HG02981 (cell line): ENCODE data around the gene SPEG.

Experiments
- ATAC-seq: cut with Tn5 transposase; IDR thresholded peaks from one replicate; pipeline ENCODE4 v1.9.1; 2021; ENCODE audit warnings: mild to moderate bottlenecking, moderate library complexity; ENCODE audit not compliant: unreplicated experiment

The SPEG gene

DNA sequence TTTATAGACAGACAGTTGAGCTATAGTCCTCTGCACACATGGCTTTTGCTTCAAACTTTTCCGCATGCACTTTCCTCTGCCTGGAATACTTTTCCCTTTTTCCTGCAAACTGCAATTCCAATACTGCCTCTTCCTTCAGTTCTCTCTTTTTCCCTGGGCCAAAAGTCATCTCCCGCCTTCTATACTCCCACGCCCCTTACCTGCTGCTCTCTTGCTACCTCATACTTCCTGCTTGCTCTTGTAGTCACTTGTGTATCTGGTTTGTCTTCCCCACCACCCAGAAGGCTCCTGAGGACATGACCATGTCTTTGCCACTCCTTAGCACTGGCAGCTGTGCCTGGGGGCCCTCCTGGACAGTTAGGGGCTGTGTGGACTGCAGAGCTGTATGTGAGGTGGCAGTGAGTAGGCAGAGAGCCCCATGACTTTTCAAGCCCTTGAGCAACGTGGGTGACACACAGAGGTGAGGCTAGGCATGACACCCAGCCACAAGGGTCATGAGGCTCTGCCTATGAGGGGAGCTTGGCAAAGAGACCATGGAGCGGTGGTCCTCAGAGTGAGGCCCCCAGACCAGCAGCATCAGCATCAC, 23.2 kb downstream of the SPEG start:
- peak; percentile 46 for ATAC-seq

DNA sequence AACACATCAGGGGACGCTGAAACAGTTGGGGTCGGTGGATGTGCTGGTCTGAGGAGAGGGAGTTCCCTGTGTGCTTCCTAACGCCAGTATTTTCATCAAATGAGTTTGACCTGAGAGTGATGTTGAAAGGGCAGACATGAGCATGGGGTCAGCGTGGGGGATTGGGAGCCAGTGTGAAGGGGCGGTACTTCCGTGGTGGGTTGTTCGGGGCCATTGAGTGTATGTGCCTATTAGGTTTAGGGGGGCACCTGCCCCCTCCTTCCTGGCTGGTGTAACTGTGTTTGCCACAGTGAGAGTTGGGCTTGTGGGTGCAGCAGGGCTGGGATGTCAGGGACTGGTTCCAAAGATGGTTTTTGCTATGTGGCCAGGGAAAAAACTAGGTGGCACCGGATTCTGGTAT, 24.4 kb downstream of the SPEG start:
- no peak for ATAC-seq

DNA sequence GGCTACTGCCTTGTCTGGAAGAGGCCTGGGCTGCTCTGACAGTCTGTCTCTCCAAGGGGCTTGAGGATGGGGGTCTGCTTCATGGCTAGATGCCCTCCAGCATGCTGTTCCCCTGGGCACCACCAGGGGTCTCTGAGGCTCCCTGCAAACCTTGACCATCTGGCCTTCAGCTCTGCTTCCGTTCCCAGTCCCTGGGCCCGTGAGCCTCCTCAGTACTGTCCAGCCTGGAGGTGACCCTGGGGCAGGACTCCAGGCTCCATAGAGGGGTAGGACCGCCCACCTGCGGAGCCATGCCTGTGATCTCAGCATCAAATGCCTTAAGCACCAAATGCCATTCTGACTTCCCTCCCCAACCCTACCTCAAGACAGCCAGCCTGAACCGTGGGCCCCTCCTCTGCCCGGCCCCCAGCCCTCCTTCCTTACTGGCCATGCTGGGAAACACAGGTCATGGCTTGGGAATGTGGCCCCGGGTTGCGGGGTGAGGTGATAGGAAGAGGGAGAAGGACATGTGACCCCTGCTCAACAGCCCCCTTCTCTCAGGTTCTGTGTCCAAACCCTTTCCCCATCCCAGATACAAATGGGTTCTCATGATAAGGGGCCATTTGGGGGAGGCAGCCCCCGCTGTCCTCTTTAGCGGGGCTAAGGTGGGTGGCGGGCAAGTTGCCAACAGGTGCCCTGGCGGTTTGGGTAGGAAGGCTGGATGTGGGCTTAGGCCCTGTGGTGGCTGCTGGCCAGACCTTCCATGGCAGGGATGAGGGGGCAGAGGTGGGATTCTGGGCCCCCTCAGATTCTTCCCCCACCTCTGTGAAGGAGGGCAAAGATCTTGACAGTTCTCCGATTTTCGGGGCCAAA, 25.0 kb downstream of the SPEG start:
- no peak for ATAC-seq

- ATAC-seq, result no peak
Measured at GRCh38 chr2:219460424-219460926, 25.8 kb downstream of the SPEG start.

DNA sequence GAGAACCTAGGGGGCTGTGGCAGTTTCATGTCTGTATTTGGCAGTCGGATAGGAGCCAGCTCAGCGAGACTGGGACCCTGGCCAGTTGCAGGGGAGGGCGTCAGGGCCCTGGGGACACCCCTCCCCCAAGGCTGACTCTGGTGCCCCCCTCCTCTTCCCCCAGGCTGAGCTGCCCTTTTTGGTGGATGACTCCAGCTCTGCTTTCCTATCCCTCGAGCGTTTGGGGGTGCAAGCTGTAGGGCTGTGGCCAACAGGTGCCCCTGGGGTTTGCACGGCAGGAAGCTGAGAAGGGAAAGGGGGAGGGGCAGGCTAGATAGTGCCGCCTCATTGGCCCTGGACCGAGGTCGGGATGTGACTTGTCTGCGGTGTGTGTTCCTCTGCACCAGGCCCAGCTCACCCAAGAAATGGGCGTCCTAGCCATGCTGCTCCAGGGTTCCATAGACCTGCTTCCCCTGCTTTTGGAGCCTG, 26.4 kb downstream of the SPEG start:
- no peak for ATAC-seq

GRCh38 chr2:219461669-219462068, 27.0 kb downstream of the SPEG start:
- no peak for ATAC-seq

DNA sequence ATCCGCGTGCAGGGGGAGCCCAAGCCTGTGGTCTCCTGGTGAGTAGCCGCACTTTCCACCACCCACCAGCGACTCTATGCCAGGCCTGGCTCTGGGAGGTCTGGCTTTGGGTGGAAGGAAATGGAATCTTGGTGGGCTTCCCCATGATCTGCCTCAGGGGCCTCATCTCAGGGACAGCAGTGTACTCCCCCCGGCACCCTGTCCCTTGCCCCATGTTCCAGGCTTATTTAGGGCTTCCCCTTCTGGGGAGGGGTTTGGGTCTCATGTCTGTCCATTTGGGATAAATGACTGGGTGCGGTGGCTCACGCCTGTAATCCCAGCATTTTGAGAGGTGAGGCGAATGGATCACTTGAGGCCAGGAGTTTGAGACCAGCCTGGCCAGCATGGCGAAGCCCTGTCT, 27.7 kb downstream of the SPEG start:
- ATAC-seq, result no peak

- no peak for ATAC-seq
Measured at GRCh38 chr2:219464286-219465032, 29.8 kb downstream of the SPEG start.

DNA sequence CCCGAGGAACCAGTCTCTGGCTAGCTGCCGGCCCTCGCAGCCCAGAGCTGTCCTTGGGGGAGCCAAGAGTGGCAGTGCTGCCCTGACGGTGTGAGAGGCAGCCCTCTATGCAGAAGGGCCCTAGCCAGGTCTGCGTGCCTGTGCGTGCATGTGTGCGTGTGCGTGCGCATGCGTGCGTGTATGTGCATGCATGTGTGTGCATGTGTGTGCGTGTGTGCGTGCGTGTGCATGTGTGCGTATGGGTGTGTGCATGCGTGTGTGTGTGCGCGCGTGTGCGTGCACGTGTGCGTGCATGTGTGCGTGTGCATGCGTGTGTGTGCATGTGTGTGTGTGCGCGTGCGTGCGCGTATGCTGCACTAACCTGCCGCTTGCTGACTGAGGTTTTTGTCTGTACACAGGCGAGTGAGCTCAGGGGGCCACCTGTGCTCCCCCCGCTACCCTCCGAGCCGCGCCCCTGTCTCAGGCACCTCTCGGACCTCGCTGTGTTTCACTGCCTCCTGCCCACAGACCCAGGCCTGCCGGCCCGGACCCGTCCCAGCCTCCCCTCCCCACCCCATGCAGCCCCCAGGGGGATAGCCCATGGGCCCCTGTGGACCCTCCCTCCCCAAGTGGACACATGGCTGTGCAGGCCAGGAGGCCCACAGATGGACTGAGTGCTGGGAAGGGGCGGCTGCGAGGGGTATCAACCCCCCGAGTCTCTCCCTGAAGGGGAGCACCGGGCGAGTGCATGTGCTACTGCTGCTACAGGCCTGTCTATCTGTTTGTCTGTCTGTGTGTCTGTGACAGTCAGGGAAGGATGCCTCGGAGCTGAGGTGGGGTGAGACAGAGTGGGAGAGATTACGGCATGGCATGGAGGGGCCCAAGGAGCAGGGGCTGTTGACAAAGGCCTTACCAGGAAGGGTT, 31.3 kb downstream of the SPEG start:
- no peak for ATAC-seq

GRCh38 chr2:219466816-219467735, 32.4 kb downstream of the SPEG start:
- no peak for ATAC-seq

DNA sequence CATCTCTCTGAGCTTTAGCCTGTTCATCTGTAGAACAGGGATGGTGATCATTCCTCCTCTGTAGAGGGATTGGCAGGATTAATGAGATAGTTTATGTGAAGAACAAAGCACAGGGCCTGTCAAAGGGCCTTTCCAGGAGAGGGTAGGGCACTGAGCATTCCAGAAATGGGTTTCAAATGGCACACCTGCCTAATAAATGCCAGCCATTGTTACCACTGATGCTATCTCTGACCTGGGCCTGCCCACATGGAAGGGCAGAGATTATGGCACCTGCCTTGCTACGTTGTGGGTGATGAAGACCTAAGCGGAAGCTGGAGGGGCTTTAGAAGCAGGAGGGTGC, 33.1 kb downstream of the SPEG start:
- ATAC-seq, result no peak

- no peak for ATAC-seq
Measured at GRCh38 chr2:219468410-219469185, 34.0 kb downstream of the SPEG start.

DNA sequence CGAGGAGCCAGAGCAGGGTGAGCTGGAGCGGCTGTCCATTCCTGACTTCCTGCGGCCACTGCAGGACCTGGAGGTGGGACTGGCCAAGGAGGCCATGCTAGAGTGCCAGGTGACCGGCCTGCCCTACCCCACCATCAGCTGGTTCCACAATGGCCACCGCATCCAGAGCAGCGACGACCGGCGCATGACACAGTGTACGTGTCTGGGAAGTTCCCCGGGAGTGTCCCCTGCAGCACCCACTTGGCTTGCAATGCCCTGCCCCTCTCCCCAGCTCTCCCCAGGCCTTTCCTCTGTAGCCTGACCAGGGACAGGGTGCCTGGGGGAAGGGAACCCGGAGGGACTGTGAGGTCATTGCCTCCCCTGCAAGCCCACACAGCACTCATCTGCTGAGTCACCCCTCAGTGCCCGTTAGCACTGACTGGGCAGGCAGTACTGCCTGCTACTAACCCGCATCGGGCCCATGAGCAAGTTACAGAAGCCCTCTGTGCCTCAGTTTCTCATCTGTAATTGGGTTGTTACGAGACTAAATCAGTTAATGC, 34.6 kb downstream of the SPEG start:
- ATAC-seq, result no peak

GRCh38 chr2:219470429-219470828, 35.8 kb downstream of the SPEG start:
- no peak for ATAC-seq

GRCh38 chr2:219471476-219472371, 37.1 kb downstream of the SPEG start:
- no peak for ATAC-seq

DNA sequence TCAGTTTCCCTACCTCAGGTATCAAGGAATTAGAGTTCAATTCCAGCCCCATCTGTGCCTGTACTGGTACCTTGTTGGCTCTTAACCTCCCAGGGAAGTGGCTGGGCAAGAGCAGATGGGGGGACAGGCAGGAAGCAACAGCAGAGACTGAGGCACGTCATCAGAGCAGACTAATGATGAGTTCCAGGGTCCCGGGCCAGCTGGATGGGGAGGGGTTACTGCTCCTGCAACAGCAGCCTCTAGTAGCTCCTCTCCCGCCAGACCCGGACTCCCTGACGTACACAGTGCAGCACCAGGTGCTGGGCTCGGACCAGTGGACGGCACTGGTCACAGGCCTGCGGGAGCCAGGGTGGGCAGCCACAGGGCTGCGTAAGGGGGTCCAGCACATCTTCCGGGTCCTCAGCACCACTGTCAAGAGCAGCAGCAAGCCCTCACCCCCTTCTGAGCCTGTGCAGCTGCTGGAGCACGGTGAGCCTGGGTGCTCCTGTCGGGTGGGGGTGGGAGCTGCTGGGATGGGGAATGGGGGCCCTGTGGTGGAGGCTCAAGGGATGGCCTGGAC, 38.1 kb downstream of the SPEG start:
- ATAC-seq, result no peak

GRCh38 chr2:219473511-219473910, 38.9 kb downstream of the SPEG start:
- no peak for ATAC-seq
